NCI-H128 (cell line): ENCODE measurements around the gene KLHDC7B.

ENCODE experiments used
- DNase-seq: peaks from one replicate; lab custom pipeline; 2025; ENCODE audit not compliant: unreplicated experiment; lab: John Stamatoyannopoulos, UW

Gene KLHDC7B

GRCh38 chr22:50545522-50546325 lies at the start of gene KLHDC7B:
TSS of gene KLHDC7B (plus strand) at chr22:50545899. CDS start at chr22:50546244, 345 bp downstream.
- DNase-seq, result no peak

GRCh38 chr22:50497093-50497492 lies 48.6 kb upstream of the KLHDC7B start:
- no peak for DNase-seq

- no peak for DNase-seq
Observed at GRCh38 chr22:50498322-50498890, 47.3 kb upstream of the KLHDC7B start.

GRCh38 chr22:50500452-50500851 lies 45.2 kb upstream of the KLHDC7B start:
- DNase-seq, result no peak

- no peak for DNase-seq
Observed at GRCh38 chr22:50502096-50502495, 43.6 kb upstream of the KLHDC7B start.

GRCh38 chr22:50502628-50503474 lies 42.8 kb upstream of the KLHDC7B start:
- no peak for DNase-seq

GRCh38 chr22:50503475-50504145 lies 42.1 kb upstream of the KLHDC7B start:
- no peak for DNase-seq

GRCh38 chr22:50504369-50505211 lies 41.1 kb upstream of the KLHDC7B start:
- DNase-seq, result no peak

GRCh38 chr22:50505276-50505775 lies 40.4 kb upstream of the KLHDC7B start:
- no peak for DNase-seq

- no peak for DNase-seq
Observed at GRCh38 chr22:50505776-50506610, 39.7 kb upstream of the KLHDC7B start.

GRCh38 chr22:50506611-50507420 lies 38.9 kb upstream of the KLHDC7B start:
- peak; percentile 19 for DNase-seq

GRCh38 chr22:50507421-50507990 lies 38.2 kb upstream of the KLHDC7B start, which contains the start of gene LMF2:
TSS of gene LMF2 (minus strand) at chr22:50507702. CDS start at chr22:50507675, 27 bp downstream.
- no peak for DNase-seq

- peak; percentile 80 for DNase-seq
Observed at GRCh38 chr22:50507991-50508884, 37.5 kb upstream of the KLHDC7B start, which contains the start of gene NCAPH2. TSS of gene NCAPH2 (plus strand) at chr22:50508224. CDS start at chr22:50508338, 114 bp downstream.

GRCh38 chr22:50508897-50509296 lies 36.8 kb upstream of the KLHDC7B start:
- DNase-seq, result no peak

GRCh38 chr22:50513175-50513574 lies 32.5 kb upstream of the KLHDC7B start:
- DNase-seq, result no peak

GRCh38 chr22:50516068-50516467 lies 29.6 kb upstream of the KLHDC7B start:
- DNase-seq, result no peak

- DNase-seq, result no peak
Observed at GRCh38 chr22:50516891-50517290, 28.8 kb upstream of the KLHDC7B start.
